Omental fat pad (tissue), 4 donors: ENCODE results near the gene N4BP2L2. TPM values are rescaled to one million over a fixed set of nuclear protein-coding genes. Genes with fewer than 3 reads are reported as not detected.

Source experiments
- ATAC-seq: fragments of 150-250 bp; one replicate; pipeline ENCODE4 v1.9.1; 2016; ENCODE audit warnings: mild to moderate bottlenecking, moderate library complexity; ENCODE audit not compliant: low FRiP score
- DNase-seq: peaks from one replicate; pipeline ENCODE4 v3.0.0-alpha.2; 2019; ENCODE audit warnings: low spot score
- total RNA-seq, 4 donors: library from RNA; depleted of rRNA; stranded (reverse); fragments of >200 nt; gene quantifications; one replicate each; pipeline ENCODE4 v1.1.0, GENCODE V29; 2016
- TF ChIP-seq, protein P1 (sequence below), 3 donors: fragments of 450-650 bp; IDR thresholded peaks; one replicate each; pipeline ENCODE4 v1.5.1; 2016 to 2017; ENCODE audit warnings: antibody characterized with exemption in 3 of 3, mild to moderate bottlenecking in 3 of 3, moderate library complexity in 2 of 3

Gene N4BP2L2
- total RNA-seq, 4 donors from 2014 or later: 95.2 to 202 (median 136) TPM

DNA sequence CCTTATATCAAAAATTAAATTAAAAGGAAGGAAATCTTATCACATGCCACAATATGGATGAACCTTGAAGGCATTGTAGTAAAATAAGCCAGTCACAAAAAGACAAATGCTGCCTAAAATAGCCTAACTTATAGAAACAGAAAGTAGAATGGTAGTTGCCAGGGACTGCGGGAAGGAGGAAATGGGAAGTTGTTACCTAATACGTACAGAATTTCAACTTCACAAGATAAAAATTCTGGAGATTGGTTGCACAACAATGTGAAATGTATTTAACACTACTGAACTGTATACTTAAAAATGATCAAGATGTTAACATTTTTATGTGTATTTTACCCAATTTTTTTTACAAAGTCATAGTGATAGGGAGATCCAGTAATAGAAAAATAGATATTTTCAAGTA lies 10.2 kb upstream of the N4BP2L2 start:
- no peak for DNase-seq
- TF ChIP-seq, protein P1, sequence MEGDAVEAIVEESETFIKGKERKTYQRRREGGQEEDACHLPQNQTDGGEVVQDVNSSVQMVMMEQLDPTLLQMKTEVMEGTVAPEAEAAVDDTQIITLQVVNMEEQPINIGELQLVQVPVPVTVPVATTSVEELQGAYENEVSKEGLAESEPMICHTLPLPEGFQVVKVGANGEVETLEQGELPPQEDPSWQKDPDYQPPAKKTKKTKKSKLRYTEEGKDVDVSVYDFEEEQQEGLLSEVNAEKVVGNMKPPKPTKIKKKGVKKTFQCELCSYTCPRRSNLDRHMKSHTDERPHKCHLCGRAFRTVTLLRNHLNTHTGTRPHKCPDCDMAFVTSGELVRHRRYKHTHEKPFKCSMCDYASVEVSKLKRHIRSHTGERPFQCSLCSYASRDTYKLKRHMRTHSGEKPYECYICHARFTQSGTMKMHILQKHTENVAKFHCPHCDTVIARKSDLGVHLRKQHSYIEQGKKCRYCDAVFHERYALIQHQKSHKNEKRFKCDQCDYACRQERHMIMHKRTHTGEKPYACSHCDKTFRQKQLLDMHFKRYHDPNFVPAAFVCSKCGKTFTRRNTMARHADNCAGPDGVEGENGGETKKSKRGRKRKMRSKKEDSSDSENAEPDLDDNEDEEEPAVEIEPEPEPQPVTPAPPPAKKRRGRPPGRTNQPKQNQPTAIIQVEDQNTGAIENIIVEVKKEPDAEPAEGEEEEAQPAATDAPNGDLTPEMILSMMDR (IDR thresholded peaks at IDR 0.05): no peak
- ATAC-seq: no peak

DNA sequence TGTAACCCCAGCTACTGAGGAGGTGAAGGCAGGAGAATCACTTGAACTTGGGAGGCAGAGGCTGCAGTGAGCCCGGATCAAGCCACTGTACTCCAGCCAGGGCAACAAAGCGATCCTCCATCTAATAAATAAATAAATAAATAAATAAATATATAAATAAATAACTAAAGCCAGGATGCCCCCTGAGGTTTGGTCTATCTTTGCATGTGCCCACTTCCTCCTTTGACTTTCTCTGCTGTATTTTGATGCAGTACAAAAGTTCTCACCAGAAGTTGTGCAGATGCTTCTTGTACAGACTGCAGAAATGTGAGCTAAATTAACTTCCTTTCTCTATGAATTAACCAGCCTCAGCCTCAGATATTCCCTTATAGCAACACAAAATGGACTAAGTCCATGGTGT lies 6.5 kb upstream of the N4BP2L2 start:
- DNase-seq (no peak), ATAC-seq (no peak)
- TF ChIP-seq, protein P1 (IDR thresholded peaks at IDR 0.05): no peak

DNA sequence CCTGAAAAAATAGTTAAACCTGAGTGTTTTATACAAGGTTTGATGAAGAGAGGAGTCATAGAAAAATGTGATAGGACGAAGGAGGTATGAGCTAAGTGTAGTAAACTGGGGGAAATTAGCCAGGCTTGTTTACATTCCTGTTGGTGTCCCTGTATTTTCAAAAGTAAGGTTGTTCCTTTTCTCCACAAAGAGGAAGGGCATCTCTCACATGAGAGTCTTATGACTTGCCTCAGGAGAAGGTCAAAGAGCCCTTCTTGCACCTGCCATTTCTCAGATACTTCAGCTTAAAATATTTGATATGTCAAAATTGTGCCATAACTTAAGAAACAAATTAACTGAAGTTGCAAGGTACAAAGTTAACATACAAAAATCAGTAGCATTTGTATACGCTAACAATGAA lies 3.6 kb upstream of the N4BP2L2 start:
- no peak for ATAC-seq
- no peak for DNase-seq
- TF ChIP-seq, protein P1 (IDR thresholded peaks at IDR 0.05): no peak

DNA sequence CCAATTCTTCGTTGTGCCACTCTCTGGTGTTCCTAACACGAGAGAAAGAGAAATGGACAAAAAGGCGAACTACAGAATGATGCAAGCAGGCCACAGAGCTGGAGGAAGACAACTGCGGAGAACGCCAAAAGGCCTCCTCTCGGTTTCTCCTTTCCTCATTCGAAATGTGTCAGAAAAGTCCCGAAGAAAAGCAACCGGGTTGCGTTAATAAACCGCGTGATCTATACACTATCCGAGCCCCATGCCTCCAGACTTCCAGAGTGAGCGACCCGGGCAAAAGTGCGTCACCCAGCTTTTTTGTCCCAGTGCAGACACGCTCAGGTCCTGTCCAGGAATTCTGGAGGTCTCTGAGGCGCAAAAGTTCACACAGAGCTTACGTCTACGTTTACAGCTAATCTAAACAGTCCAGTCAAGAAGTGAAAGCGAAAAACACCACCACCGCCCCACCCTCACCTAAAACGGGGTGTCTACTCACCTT lies 413 bp downstream of the N4BP2L2 start:
- TF ChIP-seq, protein P1 (IDR thresholded peaks at IDR 0.05): no peak
- peak; percentile 24 for DNase-seq
- peak; percentile 85 for ATAC-seq

DNA sequence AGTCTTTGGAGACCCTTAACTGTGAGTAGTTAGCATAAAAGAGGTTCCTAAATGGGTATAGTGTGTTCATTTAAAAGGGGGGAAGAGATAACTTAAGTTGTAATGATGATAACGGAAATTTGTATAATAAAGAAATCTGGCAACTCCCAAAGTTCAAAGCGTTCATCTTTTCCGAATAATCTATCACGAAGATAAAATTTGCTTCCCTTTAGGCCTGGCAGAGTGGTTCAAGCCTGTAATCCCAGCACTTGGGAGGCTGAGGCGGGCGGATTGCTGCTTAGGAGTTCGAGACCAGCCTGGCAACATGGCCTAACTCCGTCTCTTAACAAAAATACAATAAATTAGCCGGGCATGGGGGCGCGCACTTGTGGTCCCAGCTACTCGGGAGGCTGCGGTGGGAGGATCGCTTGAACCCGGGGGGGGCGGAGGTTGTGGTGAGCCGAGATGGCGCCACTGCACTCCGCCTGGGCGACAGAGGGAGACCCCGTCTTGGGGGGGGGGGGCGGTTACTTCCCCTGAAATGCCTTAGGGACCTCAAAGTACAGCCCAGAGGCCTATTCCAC lies 934 bp downstream of the N4BP2L2 start:
- TF ChIP-seq, protein P1 (IDR thresholded peaks at IDR 0.05): no peak
- ATAC-seq (no peak), DNase-seq (no peak)

DNA sequence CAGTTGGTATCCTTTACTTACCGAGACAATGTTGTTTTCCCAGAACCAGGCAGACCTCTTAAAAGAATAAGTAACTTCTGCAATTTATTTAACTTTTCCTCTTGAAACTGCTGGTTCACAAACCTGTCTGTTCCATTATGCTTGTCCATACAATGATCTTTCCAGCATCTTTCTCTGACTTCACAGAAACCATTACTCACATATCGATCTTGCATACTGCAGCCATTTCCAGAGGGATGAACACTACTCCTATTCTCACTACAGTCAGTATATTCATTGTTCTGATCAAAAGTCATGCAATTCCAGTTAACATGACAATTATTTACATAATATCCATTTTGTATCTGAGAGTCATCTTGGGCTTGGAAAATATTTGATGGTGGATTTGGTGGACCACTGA lies 2.8 kb downstream of the N4BP2L2 start:
- ATAC-seq (no peak), DNase-seq (no peak)
- TF ChIP-seq, protein P1 (IDR thresholded peaks at IDR 0.05): no peak

DNA sequence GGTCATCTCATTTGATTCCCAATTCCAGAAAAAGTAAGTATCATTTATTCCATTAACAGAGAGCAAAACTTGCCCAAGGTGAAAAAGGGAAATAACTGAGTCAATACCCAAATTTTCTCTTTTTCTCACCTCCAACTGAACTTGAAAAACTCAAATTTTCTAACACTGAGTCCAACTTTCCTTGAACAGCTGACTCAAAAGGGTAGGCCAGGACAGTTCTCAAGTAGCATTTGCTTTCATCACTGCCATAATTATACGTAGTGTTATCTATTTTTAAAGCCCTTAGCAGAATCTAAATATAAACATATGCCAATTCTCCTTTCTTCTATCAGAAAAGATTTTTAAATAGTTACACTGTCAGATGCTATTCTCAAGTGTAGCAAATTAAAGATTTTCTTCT lies 3.5 kb downstream of the N4BP2L2 start:
- ATAC-seq: no peak
- TF ChIP-seq, protein P1 (IDR thresholded peaks at IDR 0.05): no peak
- DNase-seq: no peak
